ENCODE measurements around the gene SUPT3H. TPM values are rescaled to one million over a fixed set of nuclear protein-coding genes. Genes with fewer than 3 reads are reported as not detected.

SUPT3H gene
- total RNA-seq, 1 experiment from 2014 or later = 3.6 TPM

- H3K4me2 ChIP-seq (ENCODE audit: low read length) = no peak overlapping the region
- no peaks in the 10 kb centered on the region for H3K4me1 ChIP-seq (ENCODE audit: insufficient read depth, low read length)
- no peak overlapping the region for H3K9ac ChIP-seq (ENCODE audit: low read length)
- ATAC-seq (no peak), DNase-seq (no peak)
- TF ChIP-seq CTCF (conservative IDR thresholded peaks at IDR 0.05; ENCODE audit: low read depth, low read length) = no peak
- TF ChIP-seq EZH2 (IDR thresholded peaks at IDR 0.05; ENCODE audit: low read length, unreplicated experiment) = no peak
- TF ChIP-seq EZH2phosphoT487 (IDR thresholded peaks at IDR 0.05; ENCODE audit: borderline replicate concordance, low read length) = no peak
- H3K27ac ChIP-seq (ENCODE audit: low read length) = no peak overlapping the region
- no TSS peak for BruUV-seq (replicated peaks)
- H2AFZ ChIP-seq (ENCODE audit: low read length) = no peak overlapping the region
- H3K36me3 ChIP-seq (ENCODE audit: low read depth, low read length) = no peaks in the 10 kb centered on the region
- 0 out of 2 replicates have a peak, but pooled peaks cover 9% of the 10 kb centered on the region for H3K27me3 ChIP-seq (ENCODE audit: low read length)
- ChIA-PET POLR2A (ENCODE audit: unreplicated experiment) (no interaction called here), CTCF (no interaction called here)
- H4K20me1 ChIP-seq (ENCODE audit: low read length) = no peaks in the 10 kb centered on the region
- H3K9me3 ChIP-seq (ENCODE audit: low read length) = no peaks in the 10 kb centered on the region
- no peaks in the 10 kb centered on the region for H3K9me2 ChIP-seq (replicated peaks; ENCODE audit: low read length)
- intact Hi-C loops (cut with micrococcal nuclease) = no loop called here
- H3K4me3 ChIP-seq (ENCODE audit: low read length) = no peak overlapping the region
- H3F3A ChIP-seq (ENCODE audit: low read length, unreplicated experiment) = no peaks in the 10 kb centered on the region
- no peaks in the 10 kb centered on the region for H3K79me2 ChIP-seq (ENCODE audit: low read length)
These were observed 588.7 kb downstream of the SUPT3H start for GRCh38 chr6:44789061-44789460.

- 0 out of 2 replicates have a peak, but pooled peaks cover 9% of the 10 kb centered on the region for H3K27me3 ChIP-seq (ENCODE audit: low read length)
- ChIA-PET CTCF (no interaction called here), POLR2A (ENCODE audit: unreplicated experiment) (no interaction called here)
- no peaks in the 10 kb centered on the region for H3K79me2 ChIP-seq (ENCODE audit: low read length)
- no TSS peak for BruUV-seq (replicated peaks)
- H4K20me1 ChIP-seq (ENCODE audit: low read length) = no peaks in the 10 kb centered on the region
- H3K36me3 ChIP-seq (ENCODE audit: low read depth, low read length) = no peaks in the 10 kb centered on the region
- no peaks in the 10 kb centered on the region for H3F3A ChIP-seq (ENCODE audit: low read length, unreplicated experiment)
- TF ChIP-seq EZH2 (IDR thresholded peaks at IDR 0.05; ENCODE audit: low read length, unreplicated experiment) = no peak
- no peak for TF ChIP-seq CTCF (conservative IDR thresholded peaks at IDR 0.05; ENCODE audit: low read depth, low read length)
- TF ChIP-seq EZH2phosphoT487 (IDR thresholded peaks at IDR 0.05; ENCODE audit: borderline replicate concordance, low read length) = no peak
- no peaks in the 10 kb centered on the region for H3K9me3 ChIP-seq (ENCODE audit: low read length)
- DNase-seq = no peak
- ATAC-seq = no peak
- no peak overlapping the region for H3K4me2 ChIP-seq (ENCODE audit: low read length)
- intact Hi-C loops (cut with micrococcal nuclease) = no loop called here
- no peak overlapping the region for H2AFZ ChIP-seq (ENCODE audit: low read length)
- no peak overlapping the region for H3K4me3 ChIP-seq (ENCODE audit: low read length)
- H3K9ac ChIP-seq (ENCODE audit: low read length) = no peak overlapping the region
- no peak overlapping the region for H3K27ac ChIP-seq (ENCODE audit: low read length)
- H3K4me1 ChIP-seq (ENCODE audit: insufficient read depth, low read length) = no peaks in the 10 kb centered on the region
- H3K9me2 ChIP-seq (replicated peaks; ENCODE audit: low read length) = no peaks in the 10 kb centered on the region
These were observed 589.2 kb downstream of the SUPT3H start for GRCh38 chr6:44788387-44788981.

GRCh38 chr6:44787254-44787834, 590.4 kb downstream of the SUPT3H start:
- ChIA-PET POLR2A (ENCODE audit: unreplicated experiment) (no interaction called here), CTCF (no interaction called here)
- intact Hi-C loops (cut with micrococcal nuclease) = no loop called here
- Histone ChIP-seq H3K27ac (ENCODE audit: low read length) (no peak overlapping the region), H3K4me1 (ENCODE audit: insufficient read depth, low read length) (no peaks in the 10 kb centered on the region), H3K9me3 (ENCODE audit: low read length) (no peaks in the 10 kb centered on the region), H3K4me2 (ENCODE audit: low read length) (no peak overlapping the region), H3K9ac (ENCODE audit: low read length) (no peak overlapping the region), H3F3A (ENCODE audit: low read length, unreplicated experiment) (no peaks in the 10 kb centered on the region), H3K4me3 (ENCODE audit: low read length) (no peak overlapping the region), H4K20me1 (ENCODE audit: low read length) (no peaks in the 10 kb centered on the region), H3K79me2 (ENCODE audit: low read length) (no peaks in the 10 kb centered on the region), H3K36me3 (ENCODE audit: low read depth, low read length) (no peaks in the 10 kb centered on the region), H3K27me3 (ENCODE audit: low read length) (0 out of 2 replicates have a peak, but pooled peaks cover 9% of the 10 kb centered on the region), H3K9me2 (replicated peaks; ENCODE audit: low read length) (no peaks in the 10 kb centered on the region), H2AFZ (ENCODE audit: low read length) (no peak overlapping the region)
- ATAC-seq = no peak
- TF ChIP-seq EZH2phosphoT487 (IDR thresholded peaks at IDR 0.05; ENCODE audit: borderline replicate concordance, low read length) (no peak), CTCF (conservative IDR thresholded peaks at IDR 0.05; ENCODE audit: low read depth, low read length) (no peak), EZH2 (IDR thresholded peaks at IDR 0.05; ENCODE audit: low read length, unreplicated experiment) (no peak)
- no peak for DNase-seq
- no TSS peak for BruUV-seq (replicated peaks)

Data from PC-3 (cell line).